GM23338 (cell line): ENCODE data around the gene MAPK8IP2. TPM values are rescaled to one million over a fixed set of nuclear protein-coding genes. Genes with fewer than 3 reads are reported as not detected.
"Not testable (repeated sequence)": the region's sequence is repeated elsewhere in the genome, so short reads cannot be mapped to it uniquely, and the experiment has no call there.

Experiments used
- ATAC-seq: fragments of 200-7000 bp; cut with Tn5 transposase; 3 replicates; pipeline ENCODE4 v1.9.1; 2020
- DNase-seq: peaks from one replicate; pipeline ENCODE4 v3.0.0-alpha.2; 2015; ENCODE audit warnings: low spot score
- H2AFZ ChIP-seq: fragments of 200-600 bp; sonication (generic); 2 replicates; pipeline ENCODE4 v1.8.0; 2016; ENCODE audit warnings: antibody characterized with exemption, mild to moderate bottlenecking, moderate library complexity
- H3F3A ChIP-seq: fragments of 200-600 bp; sonication (generic); replicated peaks from 2 replicates; pipeline ENCODE4 v1.8.0; 2017; ENCODE audit warnings: antibody characterized with exemption, mixed run types, low read depth
- H3K27ac ChIP-seq: fragments of 200-600 bp; sonication (generic); 2 replicates; pipeline ENCODE4 v1.6.1; 2016; ENCODE audit warnings: low read depth
- H3K27me3 ChIP-seq: fragments of 200-600 bp; sonication (generic); 2 replicates; pipeline ENCODE4 v1.8.0; 2016; ENCODE audit warnings: mild to moderate bottlenecking, mixed run types, moderate library complexity; ENCODE audit not compliant: insufficient read depth
- H3K36me3 ChIP-seq: fragments of 200-600 bp; sonication (generic); 2 replicates; pipeline ENCODE4 v1.8.0; 2016; ENCODE audit warnings: mild to moderate bottlenecking; ENCODE audit not compliant: insufficient read depth
- H3K4me1 ChIP-seq: fragments of 200-600 bp; sonication (generic); 2 replicates; pipeline ENCODE4 v1.8.0; 2016; ENCODE audit warnings: mild to moderate bottlenecking, moderate library complexity; ENCODE audit not compliant: insufficient read depth
- H3K4me2 ChIP-seq: fragments of 200-600 bp; sonication (generic); 2 replicates; pipeline ENCODE4 v1.7.1; 2017; ENCODE audit warnings: mixed run types
- H3K4me3 ChIP-seq: fragments of 200-600 bp; sonication (generic); 2 replicates; pipeline ENCODE4 v1.6.1; 2016; ENCODE audit warnings: mixed run types
- H3K79me2 ChIP-seq: fragments of 200-600 bp; sonication (generic); replicated peaks from 2 replicates; pipeline ENCODE4 v1.8.0; 2017; ENCODE audit warnings: mild to moderate bottlenecking; ENCODE audit not compliant: insufficient read depth
- H3K9me2 ChIP-seq: fragments of 200-600 bp; sonication (generic); 2 replicates; pipeline ENCODE4 v1.8.0; 2017; ENCODE audit not compliant: insufficient read depth
- H4K20me1 ChIP-seq: fragments of 200-600 bp; sonication (generic); replicated peaks from 2 replicates; pipeline ENCODE4 v1.8.0; 2017; ENCODE audit warnings: mild to moderate bottlenecking; ENCODE audit not compliant: insufficient read depth
- H3K27ac Mint-ChIP-seq: 2 replicates; pipeline ENCODE4 v1.8.0; 2020; ENCODE audit warnings: inconsistent platforms, mild to moderate bottlenecking, moderate library complexity, mixed read lengths
- H3K27me3 Mint-ChIP-seq: 3 replicates; pipeline ENCODE4 v1.8.0; 2022; ENCODE audit warnings: low read depth, mild to moderate bottlenecking, moderate library complexity, mixed read lengths, inconsistent platforms; ENCODE audit not compliant: insufficient read depth, poor library complexity
- H3K36me3 Mint-ChIP-seq: 3 replicates; pipeline ENCODE4 v1.8.0; 2021; ENCODE audit warnings: low read depth, mild to moderate bottlenecking, inconsistent platforms, moderate library complexity, mixed read lengths
- H3K4me1 Mint-ChIP-seq: 3 replicates; pipeline ENCODE4 v1.8.0; 2020; ENCODE audit warnings: mild to moderate bottlenecking, inconsistent platforms, mixed read lengths
- H3K4me3 Mint-ChIP-seq: 3 replicates; pipeline ENCODE4 v1.8.0; 2021; ENCODE audit warnings: moderate library complexity, mild to moderate bottlenecking, inconsistent platforms, mixed read lengths
- H3K9me3 Mint-ChIP-seq: 3 replicates; pipeline ENCODE4 v1.8.0; 2020; ENCODE audit warnings: moderate library complexity, mild to moderate bottlenecking, inconsistent platforms, mixed read lengths
- ETS1 ChIP-seq: IDR thresholded peaks from 2 replicates; pipeline ENCODE4 v1.6.1; 2016; ENCODE audit warnings: antibody characterized with exemption
- EZH2 ChIP-seq: fragments of 200-600 bp; sonication (generic); IDR thresholded peaks from one replicate; pipeline ENCODE4 v1.8.0; 2017; ENCODE audit warnings: antibody characterized with exemption, mild to moderate bottlenecking, low read depth; ENCODE audit not compliant: unreplicated experiment
- EZH2phosphoT487 ChIP-seq: fragments of 200-600 bp; sonication (generic); IDR thresholded peaks from one replicate; pipeline ENCODE4 v1.8.1; 2018; ENCODE audit warnings: antibody characterized with exemption; ENCODE audit not compliant: unreplicated experiment
- JUNB ChIP-seq: IDR thresholded peaks from one replicate; pipeline ENCODE4 v1.6.1; 2016; ENCODE audit warnings: antibody characterized with exemption; ENCODE audit not compliant: unreplicated experiment
- NANOG ChIP-seq: IDR thresholded peaks from 2 replicates; pipeline ENCODE4 v1.6.1; 2016; ENCODE audit warnings: antibody characterized with exemption, borderline replicate concordance
- POLR2AphosphoS5 ChIP-seq: IDR thresholded peaks from 2 replicates; pipeline ENCODE4 v1.6.1; 2016; ENCODE audit warnings: antibody characterized with exemption, low read depth
- STAT1 ChIP-seq: IDR thresholded peaks from one replicate; pipeline ENCODE4 v1.6.1; 2016; ENCODE audit warnings: antibody characterized with exemption; ENCODE audit not compliant: unreplicated experiment
- ZNF114 ChIP-seq: fragments of 250-450 bp; sonication (Bioruptor Pico); IDR thresholded peaks from 2 replicates; pipeline ENCODE4 v1.5.0; 2020; ENCODE audit warnings: mild to moderate bottlenecking, moderate library complexity
- ZNF331 ChIP-seq: fragments of 250-450 bp; sonication (Bioruptor Pico); IDR thresholded peaks from 2 replicates; pipeline ENCODE4 v1.5.0; 2020; ENCODE audit warnings: low read depth, mild to moderate bottlenecking, moderate library complexity
- polyA plus RNA-seq: library from polyadenylated mRNA; unstranded; fragments of >200 nt; fragmentation: Nextera tagmentation; extraction: Ambion mirVana; gene quantifications from 2 replicates; pipeline ENCODE4 v1.2.1, GENCODE V29; 2016
- total RNA-seq: library from RNA; depleted of rRNA; stranded (reverse); fragments of >200 nt; shearing (Covaris generic); gene quantifications from 2 replicates; pipeline ENCODE4 v1.2.3, GENCODE V29; 2014
- TF ChIP-seq, protein P1 (sequence below): fragments of 250-450 bp; sonication (Bioruptor Pico); IDR thresholded peaks from 2 replicates; pipeline ENCODE4 v1.5.0; 2020; ENCODE audit warnings: mild to moderate bottlenecking, moderate library complexity

The MAPK8IP2 gene
- total and polyA plus RNA-seq, 2 experiments from 2014 or later, result 0.15 to 3.5 TPM

DNA sequence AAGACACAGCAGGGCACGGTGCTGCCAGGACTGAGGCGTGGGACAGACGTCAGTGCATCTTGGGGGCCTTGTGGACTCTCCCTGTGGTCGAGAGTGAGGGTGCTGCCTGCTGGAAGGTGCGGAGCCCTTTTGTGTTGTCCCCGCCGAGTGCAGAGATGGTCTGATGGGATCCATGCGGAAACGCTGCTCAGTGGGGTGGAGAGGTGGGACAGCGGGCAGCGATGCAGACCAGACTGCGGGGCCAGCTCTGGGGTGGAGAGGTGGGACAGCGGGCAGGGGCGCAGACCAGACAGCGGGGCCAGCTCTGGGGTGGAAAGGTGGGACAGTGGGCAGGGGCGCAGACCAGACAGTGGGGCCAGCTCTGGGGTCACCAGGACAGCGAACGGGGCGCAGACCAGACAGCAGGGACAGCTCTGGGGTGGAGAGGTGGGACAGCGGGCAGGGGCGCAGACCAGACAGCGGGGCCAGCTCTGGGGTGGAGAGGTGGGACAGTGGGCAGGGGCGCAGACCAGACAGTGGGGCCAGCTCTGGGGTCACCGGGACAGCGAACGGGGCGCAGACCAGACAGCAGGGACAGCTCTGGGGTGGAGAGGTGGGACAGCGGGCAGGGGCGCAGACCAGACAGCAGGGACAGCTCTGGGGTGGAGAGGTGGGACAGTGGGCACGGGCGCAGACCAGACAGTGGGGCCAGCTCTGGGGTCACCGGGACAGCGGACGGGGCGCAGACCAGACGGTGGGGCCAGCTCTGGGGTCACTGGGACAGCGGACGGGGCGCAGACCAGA is 7.7 kb downstream of the MAPK8IP2 start:
- ATAC-seq, H3K4me3 Mint-ChIP-seq, H3K4me1 ChIP-seq, H3K36me3 Mint-ChIP-seq, H3K9me2 ChIP-seq, DNase-seq, H3K36me3 ChIP-seq, H3K79me2 ChIP-seq, H3K27ac Mint-ChIP-seq, H3K4me3 ChIP-seq, H3K4me1 Mint-ChIP-seq, H4K20me1 ChIP-seq, H3K27ac ChIP-seq, H3F3A ChIP-seq, H3K4me2 ChIP-seq, H2AFZ ChIP-seq, H3K9me3 Mint-ChIP-seq: not testable (repeated sequence)
- peaks cover 34% of the 10 kb centered on the region for H3K27me3 ChIP-seq
- H3K27me3 Mint-ChIP-seq, result peaks cover 42% of the 10 kb centered on the region

DNA sequence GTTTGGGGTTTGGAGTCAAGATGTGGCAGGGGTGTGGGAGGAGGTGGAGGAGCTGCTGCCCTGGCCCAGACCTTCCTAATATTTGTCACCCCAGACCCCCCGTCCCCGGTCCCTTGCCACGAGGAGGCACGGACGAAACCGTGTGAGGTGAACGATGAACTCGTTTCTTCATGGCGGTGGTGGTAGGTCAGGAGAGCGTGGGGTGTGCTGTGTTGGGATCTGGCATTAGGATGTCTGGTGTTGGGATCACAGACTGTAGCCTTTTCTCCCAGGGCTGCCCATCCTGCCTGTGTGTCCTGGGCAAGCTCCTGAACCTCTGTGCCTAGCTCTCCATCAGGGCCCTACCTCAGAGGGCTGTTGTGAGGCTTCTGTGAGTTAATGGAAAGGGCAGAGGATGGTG is 8.4 kb downstream of the MAPK8IP2 start:
- no peaks in the 10 kb centered on the region for H3K9me3 Mint-ChIP-seq
- H3K36me3 Mint-ChIP-seq, result no peaks in the 10 kb centered on the region
- H3K4me1 Mint-ChIP-seq, result peaks cover 13% of the 10 kb centered on the region
- TF ChIP-seq, protein P1, sequence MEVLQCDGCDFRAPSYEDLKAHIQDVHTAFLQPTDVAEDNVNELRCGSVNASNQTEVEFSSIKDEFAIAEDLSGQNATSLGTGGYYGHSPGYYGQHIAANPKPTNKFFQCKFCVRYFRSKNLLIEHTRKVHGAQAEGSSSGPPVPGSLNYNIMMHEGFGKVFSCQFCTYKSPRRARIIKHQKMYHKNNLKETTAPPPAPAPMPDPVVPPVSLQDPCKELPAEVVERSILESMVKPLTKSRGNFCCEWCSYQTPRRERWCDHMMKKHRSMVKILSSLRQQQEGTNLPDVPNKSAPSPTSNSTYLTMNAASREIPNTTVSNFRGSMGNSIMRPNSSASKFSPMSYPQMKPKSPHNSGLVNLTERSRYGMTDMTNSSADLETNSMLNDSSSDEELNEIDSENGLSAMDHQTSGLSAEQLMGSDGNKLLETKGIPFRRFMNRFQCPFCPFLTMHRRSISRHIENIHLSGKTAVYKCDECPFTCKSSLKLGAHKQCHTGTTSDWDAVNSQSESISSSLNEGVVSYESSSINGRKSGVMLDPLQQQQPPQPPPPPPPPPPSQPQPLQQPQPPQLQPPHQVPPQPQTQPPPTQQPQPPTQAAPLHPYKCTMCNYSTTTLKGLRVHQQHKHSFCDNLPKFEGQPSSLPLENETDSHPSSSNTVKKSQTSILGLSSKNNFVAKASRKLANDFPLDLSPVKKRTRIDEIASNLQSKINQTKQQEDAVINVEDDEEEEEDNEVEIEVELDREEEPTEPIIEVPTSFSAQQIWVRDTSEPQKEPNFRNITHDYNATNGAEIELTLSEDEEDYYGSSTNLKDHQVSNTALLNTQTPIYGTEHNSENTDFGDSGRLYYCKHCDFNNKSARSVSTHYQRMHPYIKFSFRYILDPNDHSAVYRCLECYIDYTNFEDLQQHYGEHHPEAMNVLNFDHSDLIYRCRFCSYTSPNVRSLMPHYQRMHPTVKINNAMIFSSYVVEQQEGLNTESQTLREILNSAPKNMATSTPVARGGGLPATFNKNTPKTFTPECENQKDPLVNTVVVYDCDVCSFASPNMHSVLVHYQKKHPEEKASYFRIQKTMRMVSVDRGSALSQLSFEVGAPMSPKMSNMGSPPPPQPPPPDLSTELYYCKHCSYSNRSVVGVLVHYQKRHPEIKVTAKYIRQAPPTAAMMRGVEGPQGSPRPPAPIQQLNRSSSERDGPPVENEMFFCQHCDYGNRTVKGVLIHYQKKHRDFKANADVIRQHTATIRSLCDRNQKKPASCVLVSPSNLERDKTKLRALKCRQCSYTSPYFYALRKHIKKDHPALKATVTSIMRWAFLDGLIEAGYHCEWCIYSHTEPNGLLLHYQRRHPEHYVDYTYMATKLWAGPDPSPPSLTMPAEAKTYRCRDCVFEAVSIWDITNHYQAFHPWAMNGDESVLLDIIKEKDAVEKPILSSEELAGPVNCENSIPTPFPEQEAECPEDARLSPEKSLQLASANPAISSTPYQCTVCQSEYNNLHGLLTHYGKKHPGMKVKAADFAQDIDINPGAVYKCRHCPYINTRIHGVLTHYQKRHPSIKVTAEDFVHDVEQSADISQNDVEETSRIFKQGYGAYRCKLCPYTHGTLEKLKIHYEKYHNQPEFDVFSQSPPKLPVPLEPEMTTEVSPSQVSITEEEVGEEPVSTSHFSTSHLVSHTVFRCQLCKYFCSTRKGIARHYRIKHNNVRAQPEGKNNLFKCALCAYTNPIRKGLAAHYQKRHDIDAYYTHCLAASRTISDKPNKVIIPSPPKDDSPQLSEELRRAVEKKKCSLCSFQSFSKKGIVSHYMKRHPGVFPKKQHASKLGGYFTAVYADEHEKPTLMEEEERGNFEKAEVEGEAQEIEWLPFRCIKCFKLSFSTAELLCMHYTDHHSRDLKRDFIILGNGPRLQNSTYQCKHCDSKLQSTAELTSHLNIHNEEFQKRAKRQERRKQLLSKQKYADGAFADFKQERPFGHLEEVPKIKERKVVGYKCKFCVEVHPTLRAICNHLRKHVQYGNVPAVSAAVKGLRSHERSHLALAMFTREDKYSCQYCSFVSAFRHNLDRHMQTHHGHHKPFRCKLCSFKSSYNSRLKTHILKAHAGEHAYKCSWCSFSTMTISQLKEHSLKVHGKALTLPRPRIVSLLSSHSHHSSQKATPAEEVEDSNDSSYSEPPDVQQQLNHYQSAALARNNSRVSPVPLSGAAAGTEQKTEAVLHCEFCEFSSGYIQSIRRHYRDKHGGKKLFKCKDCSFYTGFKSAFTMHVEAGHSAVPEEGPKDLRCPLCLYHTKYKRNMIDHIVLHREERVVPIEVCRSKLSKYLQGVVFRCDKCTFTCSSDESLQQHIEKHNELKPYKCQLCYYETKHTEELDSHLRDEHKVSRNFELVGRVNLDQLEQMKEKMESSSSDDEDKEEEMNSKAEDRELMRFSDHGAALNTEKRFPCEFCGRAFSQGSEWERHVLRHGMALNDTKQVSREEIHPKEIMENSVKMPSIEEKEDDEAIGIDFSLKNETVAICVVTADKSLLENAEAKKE (CRISPR knock-in tag), result no peak
- TF ChIP-seq JUNB (no peak), STAT1 (no peak), ZNF114 (no peak), EZH2 (no peak), POLR2AphosphoS5 (no peak), NANOG (no peak), ETS1 (no peak), EZH2phosphoT487 (no peak), ZNF331 (CRISPR knock-in tag) (no peak)
- H3K27me3 Mint-ChIP-seq, result peaks cover 38% of the 10 kb centered on the region
- no peak overlapping the region for H3K27ac Mint-ChIP-seq
- Histone ChIP-seq H4K20me1 (no peaks in the 10 kb centered on the region; the same call in 1 of the 2 replicates), H3K9me2 (no peaks in the 10 kb centered on the region), H3K27ac (no peak overlapping the region), H3K79me2 (no peaks in the 10 kb centered on the region), H3K36me3 (no peaks in the 10 kb centered on the region), H3K4me1 (no peaks in the 10 kb centered on the region; the same call in 1 of the 2 replicates), H3F3A (no peaks in the 10 kb centered on the region; the same call in 1 of the 2 replicates), H2AFZ (no peak overlapping the region), H3K27me3 (peaks cover 28% of the 10 kb centered on the region), H3K4me3 (no peak overlapping the region), H3K4me2 (no peak overlapping the region)
- ATAC-seq (no peak), DNase-seq (no peak)
- no peak overlapping the region for H3K4me3 Mint-ChIP-seq
